Naive B cell (primary cell): ENCODE data around the gene TMEM258. TPM values are rescaled to one million over a fixed set of nuclear protein-coding genes. Genes with fewer than 3 reads are reported as not detected.

ENCODE experiments used
- ATAC-seq, 2 donors: fragments of 150-1000 bp; cut with Tn5 transposase; 2 replicates each; pipeline ENCODE4 v1.10.0; 2021; ENCODE audit warnings: low read depth in 2 of 2, mild to moderate bottlenecking in 2 of 2, moderate library complexity in 2 of 2
- DNase-seq: peaks from one replicate; pipeline ENCODE4 v3.0.0; 2022
- H3K27ac Mint-ChIP-seq, 6 donors: one replicate each; pipeline ENCODE4 v1.8.0; 2020 to 2022; ENCODE audit warnings: mild to moderate bottlenecking in 6 of 6, mixed read lengths in 6 of 6, moderate library complexity in 5 of 6, inconsistent platforms in 2 of 6
- H3K27me3 Mint-ChIP-seq, 3 donors: one replicate each; pipeline ENCODE4 v1.8.0; 2021 to 2022; ENCODE audit warnings: mixed read lengths in 3 of 3, mild to moderate bottlenecking in 1 of 3
- H3K36me3 Mint-ChIP-seq, 2 donors: one replicate each; pipeline ENCODE4 v1.8.0; 2020 to 2022; ENCODE audit warnings: mixed read lengths in 2 of 2, inconsistent platforms in 1 of 2, mild to moderate bottlenecking in 1 of 2
- H3K4me1 Mint-ChIP-seq, 3 donors: one replicate each; pipeline ENCODE4 v1.8.0; 2020 to 2022; ENCODE audit warnings: mixed read lengths in 3 of 3, inconsistent platforms in 1 of 3, mild to moderate bottlenecking in 1 of 3, moderate library complexity in 1 of 3
- H3K4me3 Mint-ChIP-seq, 8 donors: one replicate each; pipeline ENCODE4 v1.8.0; 2020 to 2022; ENCODE audit warnings: mild to moderate bottlenecking in 8 of 8, mixed read lengths in 8 of 8, moderate library complexity in 8 of 8, inconsistent platforms in 2 of 8
- H3K9me3 Mint-ChIP-seq, 7 donors: one replicate each; pipeline ENCODE4 v1.8.0; 2020 to 2022; ENCODE audit warnings: mixed read lengths in 7 of 7, mild to moderate bottlenecking in 5 of 7, inconsistent platforms in 2 of 7, moderate library complexity in 1 of 7
- polyA plus RNA-seq, 6 donors: library from polyadenylated mRNA; unstranded; fragments of 300-500 nt; fragmentation: Illumina TruSeq; gene quantifications; one replicate each; pipeline ENCODE4 v1.2.3, GENCODE V29; 2021; ENCODE audit warnings: low read depth in 6 of 6

TMEM258 gene
- polyA plus RNA-seq, 6 donors from 2014 or later: 117 to 238 (median 185) TPM

- no peaks in the 10 kb centered on the region for H3K9me3 Mint-ChIP-seq
- H3K4me3 Mint-ChIP-seq: no peak overlapping the region
- H3K36me3 Mint-ChIP-seq: no peaks in the 10 kb centered on the region
- DNase-seq (no peak), ATAC-seq (no peak)
- H3K27me3 Mint-ChIP-seq: peaks cover 0 to 9% (median 6%) of the 10 kb centered on the region in 3 donors
- H3K27ac Mint-ChIP-seq: no peak overlapping the region
- H3K4me1 Mint-ChIP-seq: no peaks in the 10 kb centered on the region
These were observed 50.0 kb downstream of the TMEM258 start for GRCh38 chr11:61742391-61742790.

GRCh38 chr11:61739966-61740365, 52.4 kb downstream of the TMEM258 start:
- peak overlapping the region in 1 of 6 donors; percentile 28 for H3K27ac Mint-ChIP-seq
- DNase-seq (no peak), ATAC-seq (no peak)
- H3K9me3 Mint-ChIP-seq: no peaks in the 10 kb centered on the region
- peaks cover 0 to 9% (median 6%) of the 10 kb centered on the region in 3 donors for H3K27me3 Mint-ChIP-seq
- H3K4me1 Mint-ChIP-seq: no peaks in the 10 kb centered on the region
- no peaks in the 10 kb centered on the region for H3K36me3 Mint-ChIP-seq
- no peak overlapping the region for H3K4me3 Mint-ChIP-seq

DNA sequence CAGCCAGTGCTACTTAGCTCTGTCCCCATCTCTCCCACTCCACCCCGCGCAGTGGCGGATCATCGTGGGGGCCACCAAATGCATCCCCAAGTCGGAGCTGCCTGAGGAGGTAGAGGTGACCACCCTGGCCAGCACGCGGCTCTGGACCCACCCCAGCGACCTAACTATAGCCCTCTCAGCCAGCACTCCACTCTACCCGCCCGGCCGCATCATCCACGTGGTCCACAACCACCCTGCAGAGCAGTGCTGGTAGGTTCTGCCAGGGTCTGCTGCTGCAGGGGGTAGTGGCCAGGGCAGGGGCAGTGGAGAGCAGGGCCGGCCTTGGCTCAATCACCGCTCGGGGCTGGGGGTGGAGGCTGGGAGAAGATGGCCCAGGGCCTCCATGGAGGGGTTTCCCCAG, 53.0 kb downstream of the TMEM258 start:
- Mint-ChIP-seq H3K9me3 (no peaks in the 10 kb centered on the region), H3K27ac (no peak overlapping the region), H3K4me3 (no peak overlapping the region), H3K27me3 (peaks cover 0 to 9% (median 6%) of the 10 kb centered on the region in 3 donors), H3K36me3 (no peaks in the 10 kb centered on the region), H3K4me1 (no peaks in the 10 kb centered on the region)
- DNase-seq: no peak
- ATAC-seq: no peak

Other genes starting within 250 kb of the TMEM258 start
- gene SYT7, start 211.5 kb downstream of the TMEM258 start, polyA plus RNA-seq: not detected
- not detected for gene DAGLA, start 112.2 kb downstream of the TMEM258 start, polyA plus RNA-seq
- gene MYRF, start 40.0 kb downstream of the TMEM258 start, polyA plus RNA-seq: under 1 TPM in 5 of 6 donors, not detected in 1; 0.11 to 0.35 (median 0.17) TPM
- 10 to 100 TPM in 5 of 6 donors, 1 to 10 TPM in 1; 8.0 to 23.8 (median 15.3) TPM for gene FEN1, start 312 bp upstream of the TMEM258 start, polyA plus RNA-seq
- 10 to 100 TPM in 1 of 6 donors, 1 to 10 TPM in 3, under 1 TPM in 1, not detected in 1; 0.79 to 14.0 (median 1.6) TPM for gene FADS1, start 24.4 kb upstream of the TMEM258 start, polyA plus RNA-seq
- gene FADS2, start 35.7 kb upstream of the TMEM258 start, polyA plus RNA-seq: 10 to 100 TPM in 1 of 6 donors, 1 to 10 TPM in 3, under 1 TPM in 1, not detected in 1; 0.92 to 11.5 (median 2.0) TPM
- 10 to 100 TPM; 27.6 to 41.3 (median 34.4) TPM for gene FADS3, start 98.9 kb upstream of the TMEM258 start, polyA plus RNA-seq
- gene RAB3IL1, start 125.0 kb upstream of the TMEM258 start, polyA plus RNA-seq: not detected
- gene BEST1, start 157.8 kb upstream of the TMEM258 start, polyA plus RNA-seq: 1 to 10 TPM; 1.4 to 3.3 (median 2.6) TPM
- gene FTH1, start 175.0 kb upstream of the TMEM258 start, polyA plus RNA-seq: 1,000 to 10,000 TPM; 4,039 to 5,068 (median 4,261) TPM